ENCODE measurements around the gene CAMK2B. TPM values are rescaled to one million over a fixed set of nuclear protein-coding genes. Genes with fewer than 3 reads are reported as not detected.

Gene CAMK2B
- total RNA-seq, 1 experiment from 2014 or later, result 0.13 TPM

GRCh38 chr7:44372560-44373417 is 47.4 kb upstream of the CAMK2B start:
- Histone ChIP-seq H3K27ac (ENCODE audit: low read depth, low read length, poor library complexity, severe bottlenecking) (no peak overlapping the region), H3K4me3 (ENCODE audit: low read depth, low read length, poor library complexity, severe bottlenecking) (no peak overlapping the region), H3K27me3 (replicated peaks; ENCODE audit: insufficient read depth, low read depth, low read length, poor library complexity) (peaks cover 18% of the 10 kb centered on the region), H3K9me3 (ENCODE audit: low read depth, low read length, poor library complexity, severe bottlenecking) (no peaks in the 10 kb centered on the region), H3K4me1 (ENCODE audit: insufficient read depth, low read length, poor library complexity, severe bottlenecking) (no peaks in the 10 kb centered on the region), H3K36me3 (ENCODE audit: insufficient read depth, low read length, poor library complexity, severe bottlenecking) (no peaks in the 10 kb centered on the region)
- DNase-seq (ENCODE audit: low spot score), result no peak
- ChIA-PET POLR2A (ENCODE audit: low non-redundant PET) (no interaction called here), CTCF (no interaction called here)
- no TSS peak for BruUV-seq (replicated peaks)
- no peak for TF ChIP-seq CTCF (conservative IDR thresholded peaks at IDR 0.05; ENCODE audit: low read depth, low read length)
- TF ChIP-seq EZH2 (IDR thresholded peaks at IDR 0.05; ENCODE audit: borderline replicate concordance, low read depth, low read length, poor library complexity, severe bottlenecking), result no peak
- intact Hi-C loops (cut with micrococcal nuclease; ENCODE audit: unreplicated experiment), result no loop called here

DNA sequence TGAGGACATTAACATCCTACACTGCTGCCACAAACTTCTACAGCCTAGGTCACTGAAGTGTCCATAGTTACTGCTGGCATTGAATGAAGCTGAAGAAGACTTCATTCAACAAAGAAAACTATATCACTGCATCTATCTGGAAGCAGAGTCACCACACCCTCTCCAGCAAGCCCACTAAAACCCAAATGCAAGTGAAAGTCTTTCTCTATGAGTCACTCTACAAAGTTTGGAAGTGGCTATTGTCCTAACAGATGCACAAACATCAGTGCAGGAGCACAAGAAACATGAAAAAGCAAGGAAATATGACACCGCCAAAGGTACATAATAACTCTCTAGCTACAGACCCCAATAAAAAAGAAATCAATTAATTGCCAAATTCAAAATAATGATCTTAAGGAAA is 43.5 kb upstream of the CAMK2B start:
- intact Hi-C loops (cut with micrococcal nuclease; ENCODE audit: unreplicated experiment), result no loop called here

DNA sequence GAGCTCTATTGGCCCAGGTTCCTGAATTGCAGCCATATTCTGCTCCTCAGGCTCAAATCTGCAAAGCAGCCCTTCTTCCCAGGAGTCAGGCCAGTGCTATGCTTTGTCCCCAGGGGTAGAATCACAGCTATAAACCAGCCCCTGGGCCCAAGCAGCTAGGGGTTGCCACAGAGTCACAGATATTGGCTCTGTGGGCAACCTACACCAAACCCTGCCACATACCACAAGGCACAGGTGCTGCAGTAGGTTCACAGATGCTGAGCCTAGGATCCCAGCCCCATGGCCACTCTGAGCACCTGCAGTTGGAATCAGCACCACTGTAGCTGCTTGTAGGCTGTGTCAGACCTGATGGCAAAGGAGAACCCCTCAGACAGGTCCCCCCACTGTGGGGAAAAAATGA is 43.1 kb upstream of the CAMK2B start:
- H3K9me3 ChIP-seq (ENCODE audit: low read depth, low read length, poor library complexity, severe bottlenecking), result no peaks in the 10 kb centered on the region
- H3K4me1 ChIP-seq (ENCODE audit: insufficient read depth, low read length, poor library complexity, severe bottlenecking), result no peaks in the 10 kb centered on the region
- intact Hi-C loops (cut with micrococcal nuclease; ENCODE audit: unreplicated experiment), result no loop called here
- ChIA-PET POLR2A (ENCODE audit: low non-redundant PET) (no interaction called here), CTCF (interaction anchor here (1.2 kb wide), 1 partner anchor 128 kb away, joined by 3 read pairs; no protein-coding TSS in a partner anchor)
- no peak for DNase-seq (ENCODE audit: low spot score)
- TF ChIP-seq EZH2 (IDR thresholded peaks at IDR 0.05; ENCODE audit: borderline replicate concordance, low read depth, low read length, poor library complexity, severe bottlenecking), result no peak
- no peak for TF ChIP-seq CTCF (conservative IDR thresholded peaks at IDR 0.05; ENCODE audit: low read depth, low read length)
- BruUV-seq (replicated peaks), result no TSS peak
- no peak overlapping the region for H3K27ac ChIP-seq (ENCODE audit: low read depth, low read length, poor library complexity, severe bottlenecking)
- no peak overlapping the region for H3K4me3 ChIP-seq (ENCODE audit: low read depth, low read length, poor library complexity, severe bottlenecking)
- peaks cover 18% of the 10 kb centered on the region for H3K27me3 ChIP-seq (replicated peaks; ENCODE audit: insufficient read depth, low read depth, low read length, poor library complexity)
- H3K36me3 ChIP-seq (ENCODE audit: insufficient read depth, low read length, poor library complexity, severe bottlenecking), result no peaks in the 10 kb centered on the region

More for the DNA sequence above, 43.5 kb upstream of the CAMK2B start:
- TF ChIP-seq EZH2 (IDR thresholded peaks at IDR 0.05; ENCODE audit: borderline replicate concordance, low read depth, low read length, poor library complexity, severe bottlenecking) (no peak), CTCF (conservative IDR thresholded peaks at IDR 0.05; ENCODE audit: low read depth, low read length) (no peak)
- peaks cover 18% of the 10 kb centered on the region for H3K27me3 ChIP-seq (replicated peaks; ENCODE audit: insufficient read depth, low read depth, low read length, poor library complexity)
- BruUV-seq (replicated peaks), result no TSS peak
- H3K27ac ChIP-seq (ENCODE audit: low read depth, low read length, poor library complexity, severe bottlenecking), result no peak overlapping the region
- H3K36me3 ChIP-seq (ENCODE audit: insufficient read depth, low read length, poor library complexity, severe bottlenecking), result no peaks in the 10 kb centered on the region
- CTCF ChIA-PET, result interaction anchor here (1.2 kb wide), 1 partner anchor 128 kb away, joined by 3 read pairs; no protein-coding TSS in a partner anchor
- H3K4me3 ChIP-seq (ENCODE audit: low read depth, low read length, poor library complexity, severe bottlenecking), result no peak overlapping the region
- no peaks in the 10 kb centered on the region for H3K9me3 ChIP-seq (ENCODE audit: low read depth, low read length, poor library complexity, severe bottlenecking)
- POLR2A ChIA-PET (ENCODE audit: low non-redundant PET), result no interaction called here
- no peaks in the 10 kb centered on the region for H3K4me1 ChIP-seq (ENCODE audit: insufficient read depth, low read length, poor library complexity, severe bottlenecking)
- DNase-seq (ENCODE audit: low spot score), result no peak
